Measurements from ENCODE around the gene USE1. TPM values are rescaled to one million over a fixed set of nuclear protein-coding genes. Genes with fewer than 3 reads are reported as not detected.

Gene USE1, protein sequence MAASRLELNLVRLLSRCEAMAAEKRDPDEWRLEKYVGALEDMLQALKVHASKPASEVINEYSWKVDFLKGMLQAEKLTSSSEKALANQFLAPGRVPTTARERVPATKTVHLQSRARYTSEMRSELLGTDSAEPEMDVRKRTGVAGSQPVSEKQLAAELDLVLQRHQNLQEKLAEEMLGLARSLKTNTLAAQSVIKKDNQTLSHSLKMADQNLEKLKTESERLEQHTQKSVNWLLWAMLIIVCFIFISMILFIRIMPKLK
- polyA plus RNA-seq (2013, experiment 1 of 2) = 7.1 TPM
- 7.3 TPM for polyA plus RNA-seq (2013, experiment 2 of 2)

DNA sequence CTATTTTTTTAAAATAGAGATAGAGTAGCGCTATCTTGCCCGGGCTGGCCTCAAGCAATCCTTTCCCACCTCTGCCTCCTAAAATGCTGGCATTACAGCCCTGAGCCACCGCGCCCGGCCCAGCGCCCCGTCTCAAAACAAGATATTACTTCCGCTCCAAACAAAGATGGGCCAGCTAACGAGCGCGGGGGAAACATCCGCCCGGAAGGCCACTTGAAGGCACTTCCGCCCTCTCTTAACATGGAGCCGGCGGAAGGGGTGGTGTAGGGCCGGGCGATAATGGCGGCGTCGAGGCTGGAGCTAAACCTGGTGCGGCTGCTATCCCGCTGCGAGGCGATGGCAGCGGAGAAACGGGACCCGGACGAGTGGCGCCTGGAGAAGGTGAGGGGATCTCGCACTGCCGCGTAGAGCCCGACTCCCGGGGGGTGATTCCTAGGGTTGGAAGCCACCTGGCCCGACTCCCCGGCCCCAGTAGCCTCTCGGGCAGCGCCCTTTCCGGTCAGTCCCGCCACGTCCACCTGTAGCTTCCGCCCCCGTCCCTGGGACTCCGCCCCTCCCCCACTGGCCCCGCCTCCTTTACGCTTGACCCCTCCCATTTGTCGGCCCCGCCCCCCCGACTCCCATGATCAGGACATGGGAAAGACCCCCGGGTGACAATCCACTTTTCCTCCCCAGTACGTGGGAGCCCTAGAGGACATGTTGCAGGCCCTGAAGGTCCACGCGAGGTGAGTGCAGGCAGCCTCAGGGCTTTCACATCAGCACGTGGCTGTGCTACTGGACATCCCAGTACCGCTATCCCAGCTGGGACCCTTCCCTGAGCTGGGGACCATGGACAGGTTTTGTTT is at the start of gene USE1:
TSS of gene USE1 (plus strand) at position 231 of the 845 bp plus-strand sequence. CDS start at position 280, 49 bp downstream.
- H3K27ac ChIP-seq (ENCODE audit: low read depth, low read length) = peak within 1 kb of the TSS; percentile 66
- H2BK120ac ChIP-seq (ENCODE audit: low read depth, low read length) = no peak within 1 kb of the TSS
- no CpG with 5 or more reads among the region's 56 CpGs for WGBS (ENCODE audit: extremely low coverage, insufficient coverage, low lambda C conversion rate)
- peak within 1 kb of the TSS; percentile 84 for H4K5ac ChIP-seq (ENCODE audit: low read length)
- peaks cover 3% of the 10 kb centered on the region for H3K4me1 ChIP-seq (ENCODE audit: control insufficient read depth, low read depth, low read length)
- H3K4me2 ChIP-seq (ENCODE audit: low read length) = peak within 1 kb of the TSS; percentile 51
- peak within 1 kb of the TSS; percentile 77 for H2AK5ac ChIP-seq (ENCODE audit: low read length)
- H3K4me3 ChIP-seq (ENCODE audit: low read length) = peak within 1 kb of the TSS; percentile 54
- DNase-seq = peak; percentile 97
- H2BK15ac ChIP-seq (replicated peaks; ENCODE audit: low read depth) = no peak within 1 kb of the TSS
- H3K56ac ChIP-seq (ENCODE audit: low read length) = peak within 1 kb of the TSS; percentile 95
- no peaks in the 10 kb centered on the region for H3K79me2 ChIP-seq (ENCODE audit: control insufficient read depth, insufficient read depth, low read length)
- H3K4ac ChIP-seq (ENCODE audit: low read depth, low read length) = peak within 1 kb of the TSS; percentile 98
- H3K27me3 ChIP-seq (ENCODE audit: insufficient read depth, low read length, poor library complexity) = no peaks in the 10 kb centered on the region
- no peak within 1 kb of the TSS for H4K8ac ChIP-seq (ENCODE audit: low read depth, low read length)
- H3K18ac ChIP-seq (ENCODE audit: low read length) = peak within 1 kb of the TSS; percentile 86
- H3K23ac ChIP-seq (ENCODE audit: low read length) = no peak within 1 kb of the TSS
- H3K9ac ChIP-seq (ENCODE audit: low read length) = peak within 1 kb of the TSS; percentile 82
- H2BK5ac ChIP-seq (ENCODE audit: low read length) = peak within 1 kb of the TSS; percentile 76
- H3K79me1 ChIP-seq (ENCODE audit: low read length) = no peaks in the 10 kb centered on the region
- H3K36me3 ChIP-seq (ENCODE audit: control insufficient read depth, insufficient read depth, low read length) = no peaks in the 10 kb centered on the region

DNA sequence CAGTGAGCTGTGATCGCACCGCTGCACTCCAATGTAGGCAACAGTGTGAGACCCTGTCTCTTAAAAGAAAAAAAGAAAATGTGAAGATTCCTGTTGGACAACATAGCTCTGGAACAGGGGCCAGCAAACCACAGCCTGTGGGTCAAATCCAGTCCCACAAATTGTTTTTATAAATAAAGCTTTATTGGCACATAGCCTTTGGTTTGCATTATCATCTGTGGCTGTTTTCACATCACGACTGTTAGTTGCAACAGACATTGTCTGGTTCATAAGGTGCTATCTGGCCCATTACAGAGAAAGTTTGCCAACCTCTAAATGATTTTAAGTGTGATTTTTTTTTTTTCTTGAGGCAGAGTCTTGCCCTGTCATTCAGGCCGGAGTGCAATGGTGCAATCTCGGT is 49.4 kb upstream of the USE1 start:
- Histone ChIP-seq H3K27me3 (ENCODE audit: insufficient read depth, low read length, poor library complexity) (no peaks in the 10 kb centered on the region), H4K8ac (ENCODE audit: low read depth, low read length) (no peak overlapping the region), H3K18ac (ENCODE audit: low read length) (no peak overlapping the region), H3K9ac (ENCODE audit: low read length) (no peak overlapping the region), H4K5ac (ENCODE audit: low read length) (no peak overlapping the region), H3K4ac (ENCODE audit: low read depth, low read length) (no peak overlapping the region), H3K36me3 (ENCODE audit: control insufficient read depth, insufficient read depth, low read length) (peaks cover 15% of the 10 kb centered on the region), H2BK5ac (ENCODE audit: low read length) (no peak overlapping the region), H3K79me1 (ENCODE audit: low read length) (no peaks in the 10 kb centered on the region), H3K4me1 (ENCODE audit: control insufficient read depth, low read depth, low read length) (no peaks in the 10 kb centered on the region), H2BK15ac (replicated peaks; ENCODE audit: low read depth) (no peak overlapping the region), H2BK120ac (ENCODE audit: low read depth, low read length) (no peak overlapping the region), H3K4me3 (ENCODE audit: low read length) (no peak overlapping the region), H2AK5ac (ENCODE audit: low read length) (no peak overlapping the region), H3K4me2 (ENCODE audit: low read length) (no peak overlapping the region), H3K79me2 (ENCODE audit: control insufficient read depth, insufficient read depth, low read length) (no peaks in the 10 kb centered on the region), H3K27ac (ENCODE audit: low read depth, low read length) (no peak overlapping the region), H3K56ac (ENCODE audit: low read length) (no peak overlapping the region), H3K23ac (ENCODE audit: low read length) (no peak overlapping the region)
- WGBS (ENCODE audit: extremely low coverage, insufficient coverage, low lambda C conversion rate) = no CpG with 5 or more reads among the region's 5 CpGs
- no peak for DNase-seq

DNA sequence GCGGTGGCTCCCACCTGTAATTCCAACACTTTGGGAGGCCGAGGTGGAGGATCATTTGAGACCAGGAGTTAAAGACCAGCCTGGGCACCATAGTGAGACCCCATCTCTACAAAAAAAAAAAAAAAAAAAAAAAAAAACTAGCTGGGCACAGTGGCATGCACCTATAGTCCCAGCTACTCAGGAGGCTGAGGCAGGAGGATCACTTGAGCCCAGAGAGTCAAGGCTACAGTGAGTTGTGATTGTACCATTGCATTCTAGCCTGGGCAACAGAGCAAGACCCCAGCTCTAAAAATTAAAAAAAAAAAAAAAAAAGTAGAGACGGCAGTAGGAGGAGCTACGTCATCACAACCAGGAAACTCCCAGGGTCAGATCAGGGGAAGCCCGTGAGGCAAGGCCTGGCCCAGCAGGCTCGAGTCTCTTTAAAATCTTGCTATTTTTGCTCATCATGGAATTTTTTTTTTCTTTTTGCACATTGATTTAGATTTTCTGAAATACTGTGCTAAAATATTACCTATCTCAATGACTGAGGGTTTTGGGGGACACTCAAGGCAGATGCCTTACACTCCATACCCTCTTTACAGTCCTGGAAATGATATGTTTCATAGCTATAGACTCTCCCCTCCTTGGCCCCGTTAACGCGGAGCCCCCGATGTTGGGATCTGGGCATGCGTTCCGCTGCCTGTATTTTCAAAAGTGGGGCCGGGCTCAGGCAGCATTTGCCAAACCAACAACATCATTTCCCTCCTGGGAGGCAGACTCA is 44.4 kb upstream of the USE1 start:
- Histone ChIP-seq H3K9ac (ENCODE audit: low read length) (no peak overlapping the region), H2AK5ac (ENCODE audit: low read length) (no peak overlapping the region), H3K27me3 (ENCODE audit: insufficient read depth, low read length, poor library complexity) (no peaks in the 10 kb centered on the region), H3K79me1 (ENCODE audit: low read length) (no peaks in the 10 kb centered on the region), H2BK120ac (ENCODE audit: low read depth, low read length) (no peak overlapping the region), H3K4me1 (ENCODE audit: control insufficient read depth, low read depth, low read length) (no peaks in the 10 kb centered on the region), H3K4me2 (ENCODE audit: low read length) (no peak overlapping the region), H3K23ac (ENCODE audit: low read length) (no peak overlapping the region), H2BK5ac (ENCODE audit: low read length) (no peak overlapping the region), H3K4me3 (ENCODE audit: low read length) (no peak overlapping the region), H4K5ac (ENCODE audit: low read length) (no peak overlapping the region), H3K27ac (ENCODE audit: low read depth, low read length) (no peak overlapping the region), H3K18ac (ENCODE audit: low read length) (no peak overlapping the region), H3K4ac (ENCODE audit: low read depth, low read length) (no peak overlapping the region), H2BK15ac (replicated peaks; ENCODE audit: low read depth) (no peak overlapping the region), H3K36me3 (ENCODE audit: control insufficient read depth, insufficient read depth, low read length) (peaks cover 2% of the 10 kb centered on the region), H3K56ac (ENCODE audit: low read length) (no peak overlapping the region), H4K8ac (ENCODE audit: low read depth, low read length) (no peak overlapping the region), H3K79me2 (ENCODE audit: control insufficient read depth, insufficient read depth, low read length) (no peaks in the 10 kb centered on the region)
- DNase-seq = no peak
- no CpG with 5 or more reads among the region's 13 CpGs for WGBS (ENCODE audit: extremely low coverage, insufficient coverage, low lambda C conversion rate)

DNA sequence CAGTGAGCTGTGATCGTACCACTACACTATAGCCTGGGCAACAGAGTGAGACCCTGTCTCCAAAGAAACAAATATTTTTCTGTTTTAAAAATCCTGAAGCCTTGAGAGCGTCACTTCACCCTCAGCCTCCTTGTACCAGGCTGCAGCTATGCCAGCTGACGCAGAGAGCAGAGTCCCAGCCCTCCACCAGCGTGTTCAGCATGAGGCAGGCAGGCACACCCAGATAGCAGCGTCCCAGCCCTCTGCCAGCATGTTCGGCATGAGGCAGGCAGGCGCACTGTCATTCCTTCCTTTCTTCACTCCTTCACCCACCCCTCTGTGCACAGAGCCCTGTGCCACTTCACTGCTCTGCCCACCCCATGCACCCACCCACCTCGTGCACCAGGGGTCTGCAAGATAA is 43.3 kb upstream of the USE1 start:
- Histone ChIP-seq H2BK15ac (replicated peaks; ENCODE audit: low read depth) (no peak overlapping the region), H2BK120ac (ENCODE audit: low read depth, low read length) (no peak overlapping the region), H3K27me3 (ENCODE audit: insufficient read depth, low read length, poor library complexity) (no peaks in the 10 kb centered on the region), H3K4ac (ENCODE audit: low read depth, low read length) (no peak overlapping the region), H3K79me2 (ENCODE audit: control insufficient read depth, insufficient read depth, low read length) (no peaks in the 10 kb centered on the region), H3K79me1 (ENCODE audit: low read length) (no peaks in the 10 kb centered on the region), H3K27ac (ENCODE audit: low read depth, low read length) (no peak overlapping the region), H2AK5ac (ENCODE audit: low read length) (no peak overlapping the region), H3K4me2 (ENCODE audit: low read length) (no peak overlapping the region), H3K56ac (ENCODE audit: low read length) (no peak overlapping the region), H3K18ac (ENCODE audit: low read length) (no peak overlapping the region), H3K4me1 (ENCODE audit: control insufficient read depth, low read depth, low read length) (no peaks in the 10 kb centered on the region), H3K4me3 (ENCODE audit: low read length) (no peak overlapping the region), H2BK5ac (ENCODE audit: low read length) (no peak overlapping the region), H3K9ac (ENCODE audit: low read length) (no peak overlapping the region), H4K8ac (ENCODE audit: low read depth, low read length) (no peak overlapping the region), H3K23ac (ENCODE audit: low read length) (no peak overlapping the region), H3K36me3 (ENCODE audit: control insufficient read depth, insufficient read depth, low read length) (peaks cover 4% of the 10 kb centered on the region), H4K5ac (ENCODE audit: low read length) (no peak overlapping the region)
- no peak for DNase-seq
- no CpG with 5 or more reads among the region's 8 CpGs for WGBS (ENCODE audit: extremely low coverage, insufficient coverage, low lambda C conversion rate)

DNA sequence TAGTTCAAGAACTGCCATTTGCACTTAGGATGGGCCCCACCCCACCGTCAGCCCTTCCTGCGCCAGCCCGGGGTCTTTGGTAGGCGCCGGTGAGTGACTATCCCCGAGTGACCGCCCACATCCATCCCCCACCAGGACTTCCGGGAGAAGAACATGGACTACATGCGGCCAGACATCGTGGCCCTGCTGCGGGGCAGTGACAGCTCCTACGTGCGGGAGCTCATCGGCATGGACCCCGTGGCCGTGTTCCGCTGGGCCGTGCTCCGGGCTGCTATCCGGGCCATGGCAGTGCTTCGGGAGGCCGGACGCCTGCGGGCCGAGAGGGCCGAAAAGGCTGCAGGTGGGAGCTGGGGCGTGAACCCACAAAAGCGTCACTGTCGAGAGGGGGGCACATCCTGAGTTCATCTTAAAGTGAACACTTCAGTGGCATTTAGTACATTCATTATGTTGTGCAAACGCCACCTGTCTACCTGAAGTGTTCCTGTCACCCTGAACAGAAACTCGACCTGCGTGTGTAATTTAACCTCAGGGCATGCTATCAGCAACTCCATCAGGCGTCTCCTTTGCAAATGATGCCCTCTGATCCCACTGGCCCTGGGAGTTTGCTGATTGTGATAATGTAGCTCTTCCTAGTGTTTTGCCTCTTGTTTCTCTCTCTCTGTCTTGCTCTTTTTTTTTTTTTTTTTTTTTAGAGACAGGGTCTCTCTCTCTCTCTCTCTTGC is 42.4 kb upstream of the USE1 start:
- H3K18ac ChIP-seq (ENCODE audit: low read length) = no peak overlapping the region
- H4K8ac ChIP-seq (ENCODE audit: low read depth, low read length) = no peak overlapping the region
- H2BK5ac ChIP-seq (ENCODE audit: low read length) = no peak overlapping the region
- no peak overlapping the region for H3K56ac ChIP-seq (ENCODE audit: low read length)
- H3K9ac ChIP-seq (ENCODE audit: low read length) = no peak overlapping the region
- WGBS (ENCODE audit: extremely low coverage, insufficient coverage, low lambda C conversion rate) = no CpG with 5 or more reads among the region's 33 CpGs
- no peak overlapping the region for H2AK5ac ChIP-seq (ENCODE audit: low read length)
- no peak overlapping the region for H3K4ac ChIP-seq (ENCODE audit: low read depth, low read length)
- peaks cover 4% of the 10 kb centered on the region for H3K36me3 ChIP-seq (ENCODE audit: control insufficient read depth, insufficient read depth, low read length)
- DNase-seq = peak; percentile 42
- no peaks in the 10 kb centered on the region for H3K4me1 ChIP-seq (ENCODE audit: control insufficient read depth, low read depth, low read length)
- no peaks in the 10 kb centered on the region for H3K79me1 ChIP-seq (ENCODE audit: low read length)
- H4K5ac ChIP-seq (ENCODE audit: low read length) = no peak overlapping the region
- H2BK15ac ChIP-seq (replicated peaks; ENCODE audit: low read depth) = no peak overlapping the region
- no peak overlapping the region for H3K4me2 ChIP-seq (ENCODE audit: low read length)
- H3K27ac ChIP-seq (ENCODE audit: low read depth, low read length) = no peak overlapping the region
- H2BK120ac ChIP-seq (ENCODE audit: low read depth, low read length) = no peak overlapping the region
- no peaks in the 10 kb centered on the region for H3K27me3 ChIP-seq (ENCODE audit: insufficient read depth, low read length, poor library complexity)
- H3K79me2 ChIP-seq (ENCODE audit: control insufficient read depth, insufficient read depth, low read length) = no peaks in the 10 kb centered on the region
- H3K23ac ChIP-seq (ENCODE audit: low read length) = no peak overlapping the region
- H3K4me3 ChIP-seq (ENCODE audit: low read length) = no peak overlapping the region
